Vagina (tissue), 2 donors: ENCODE measurements around the gene HTR1E. TPM values are rescaled to one million over a fixed set of nuclear protein-coding genes. Genes with fewer than 3 reads are reported as not detected.

Experiments
- DNase-seq, 2 donors: peaks; one replicate each; pipeline ENCODE4 v3.0.0-alpha.2; 2017; ENCODE audit errors: extremely low spot score in 2 of 2
- H3K27ac ChIP-seq: fragments of 200-600 bp; sonication (generic); one replicate; pipeline ENCODE4 v1.5.1; 2019
- H3K27me3 ChIP-seq: fragments of 200-600 bp; sonication (generic); one replicate; pipeline ENCODE4 v1.5.1; 2019
- H3K36me3 ChIP-seq, 2 donors: fragments of 200-600 bp; sonication (generic); one replicate each; pipeline ENCODE4 v1.5.1; 2017 to 2019
- H3K4me1 ChIP-seq: fragments of 200-600 bp; sonication (generic); one replicate; pipeline ENCODE4 v1.5.1; 2019
- H3K4me3 ChIP-seq, 2 donors: fragments of 200-600 bp; sonication (generic); 1 replicate in 1 of 2; 2 replicates in 1 of 2; pipeline ENCODE4 v1.5.1; 2016 to 2019
- H3K9me3 ChIP-seq: fragments of 200-600 bp; sonication (generic); one replicate; pipeline ENCODE4 v1.5.1; 2019
- POLR2A ChIP-seq, 2 donors: fragments of 450-650 bp; IDR thresholded peaks; one replicate each; pipeline ENCODE4 v1.6.1; 2017; ENCODE audit warnings: antibody characterized with exemption in 2 of 2, mild to moderate bottlenecking in 2 of 2, moderate library complexity in 2 of 2
- POLR2AphosphoS5 ChIP-seq, 2 donors: sonication (generic); formaldehyde crosslinking; IDR thresholded peaks; one replicate each; pipeline ENCODE4 v1.9.0; 2017; ENCODE audit warnings: antibody characterized with exemption in 2 of 2, mild to moderate bottlenecking in 2 of 2, low read depth in 1 of 2; ENCODE audit not compliant: insufficient read depth in 1 of 2
- intact Hi-C: fragments of 100-400 bp; cut with DNase I; formaldehyde crosslinking; loops from one replicate; pipeline ENCODE4 v1.15.1; 2023
- total RNA-seq: library from RNA; depleted of rRNA; stranded (reverse); fragments of >200 nt; gene quantifications from one replicate; pipeline ENCODE4 v1.2.3, GENCODE V29; 2016
- TF ChIP-seq, protein P1 (sequence below), 3 experiments: fragments of 450-650 bp in 2 of 3; fragments of 200-600 bp in 1 of 3; sonication (generic) in 1 of 3; IDR thresholded peaks; one replicate each; pipeline ENCODE4 v1.5.1; 2017 to 2019; ENCODE audit warnings: antibody characterized with exemption in 3 of 3, mild to moderate bottlenecking in 2 of 3, moderate library complexity in 2 of 3

Gene HTR1E
- total RNA-seq, 1 donor from 2014 or later = not detected

DNA sequence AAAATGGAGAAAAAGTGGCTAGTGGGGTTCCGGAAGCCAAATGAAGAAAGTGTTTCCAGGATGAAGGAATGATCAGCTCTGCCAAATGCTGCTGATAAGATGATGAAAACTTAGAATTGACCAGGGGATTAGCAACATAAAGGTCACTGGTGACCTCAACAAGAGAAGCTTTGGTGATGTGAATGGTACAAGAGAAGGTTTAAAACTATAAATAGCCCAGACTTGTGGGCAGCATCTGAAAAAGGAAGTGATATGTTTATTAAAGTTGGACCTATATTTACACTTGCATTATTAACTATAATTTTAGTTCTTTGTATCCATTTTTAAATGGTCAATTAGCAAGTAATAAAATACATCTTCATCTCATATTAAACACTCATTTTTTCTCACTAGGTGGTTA lies 112.5 kb downstream of the HTR1E start:
- Histone ChIP-seq H3K9me3 (no peaks in the 10 kb centered on the region), H3K4me3 (no peak overlapping the region), H3K36me3 (no peaks in the 10 kb centered on the region), H3K27me3 (no peaks in the 10 kb centered on the region), H3K4me1 (no peaks in the 10 kb centered on the region), H3K27ac (no peak overlapping the region)
- intact Hi-C loops = no loop called here
- no peak for DNase-seq
- TF ChIP-seq, protein P1, sequence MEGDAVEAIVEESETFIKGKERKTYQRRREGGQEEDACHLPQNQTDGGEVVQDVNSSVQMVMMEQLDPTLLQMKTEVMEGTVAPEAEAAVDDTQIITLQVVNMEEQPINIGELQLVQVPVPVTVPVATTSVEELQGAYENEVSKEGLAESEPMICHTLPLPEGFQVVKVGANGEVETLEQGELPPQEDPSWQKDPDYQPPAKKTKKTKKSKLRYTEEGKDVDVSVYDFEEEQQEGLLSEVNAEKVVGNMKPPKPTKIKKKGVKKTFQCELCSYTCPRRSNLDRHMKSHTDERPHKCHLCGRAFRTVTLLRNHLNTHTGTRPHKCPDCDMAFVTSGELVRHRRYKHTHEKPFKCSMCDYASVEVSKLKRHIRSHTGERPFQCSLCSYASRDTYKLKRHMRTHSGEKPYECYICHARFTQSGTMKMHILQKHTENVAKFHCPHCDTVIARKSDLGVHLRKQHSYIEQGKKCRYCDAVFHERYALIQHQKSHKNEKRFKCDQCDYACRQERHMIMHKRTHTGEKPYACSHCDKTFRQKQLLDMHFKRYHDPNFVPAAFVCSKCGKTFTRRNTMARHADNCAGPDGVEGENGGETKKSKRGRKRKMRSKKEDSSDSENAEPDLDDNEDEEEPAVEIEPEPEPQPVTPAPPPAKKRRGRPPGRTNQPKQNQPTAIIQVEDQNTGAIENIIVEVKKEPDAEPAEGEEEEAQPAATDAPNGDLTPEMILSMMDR (IDR thresholded peaks at IDR 0.05) = no peak
- TF ChIP-seq POLR2AphosphoS5 (IDR thresholded peaks at IDR 0.05; ENCODE audit: insufficient read depth in 1 of 2, low read depth in 1 of 2) (no peak), POLR2A (IDR thresholded peaks at IDR 0.05) (no peak)

DNA sequence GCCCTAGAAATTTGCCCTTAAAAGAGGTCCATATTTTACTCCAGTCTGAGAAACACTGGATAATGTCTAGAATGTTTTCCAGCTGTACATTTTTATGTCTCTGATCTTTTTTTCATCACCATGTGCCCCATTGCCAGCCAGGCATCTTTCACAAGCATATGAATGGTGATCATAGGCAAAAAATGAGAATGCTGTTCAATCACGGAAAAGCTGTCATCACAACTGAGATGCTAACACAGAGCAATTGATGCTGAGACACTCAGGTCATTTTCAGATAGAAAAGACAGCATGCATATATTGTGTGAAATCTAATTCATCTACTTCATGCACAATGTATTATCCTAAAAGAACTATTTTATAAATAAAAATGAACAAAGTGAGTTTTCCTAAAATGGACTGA lies 116.0 kb downstream of the HTR1E start:
- no peaks in the 10 kb centered on the region for H3K9me3 ChIP-seq
- H3K27ac ChIP-seq = no peak overlapping the region
- DNase-seq = no peak
- H3K36me3 ChIP-seq = no peaks in the 10 kb centered on the region
- H3K4me3 ChIP-seq = no peak overlapping the region
- H3K27me3 ChIP-seq = no peaks in the 10 kb centered on the region
- no peak for TF ChIP-seq POLR2AphosphoS5 (IDR thresholded peaks at IDR 0.05; ENCODE audit: insufficient read depth in 1 of 2, low read depth in 1 of 2)
- TF ChIP-seq POLR2A (IDR thresholded peaks at IDR 0.05) = no peak
- TF ChIP-seq, protein P1 (IDR thresholded peaks at IDR 0.05) = no peak
- no peaks in the 10 kb centered on the region for H3K4me1 ChIP-seq
- intact Hi-C loops = no loop called here

DNA sequence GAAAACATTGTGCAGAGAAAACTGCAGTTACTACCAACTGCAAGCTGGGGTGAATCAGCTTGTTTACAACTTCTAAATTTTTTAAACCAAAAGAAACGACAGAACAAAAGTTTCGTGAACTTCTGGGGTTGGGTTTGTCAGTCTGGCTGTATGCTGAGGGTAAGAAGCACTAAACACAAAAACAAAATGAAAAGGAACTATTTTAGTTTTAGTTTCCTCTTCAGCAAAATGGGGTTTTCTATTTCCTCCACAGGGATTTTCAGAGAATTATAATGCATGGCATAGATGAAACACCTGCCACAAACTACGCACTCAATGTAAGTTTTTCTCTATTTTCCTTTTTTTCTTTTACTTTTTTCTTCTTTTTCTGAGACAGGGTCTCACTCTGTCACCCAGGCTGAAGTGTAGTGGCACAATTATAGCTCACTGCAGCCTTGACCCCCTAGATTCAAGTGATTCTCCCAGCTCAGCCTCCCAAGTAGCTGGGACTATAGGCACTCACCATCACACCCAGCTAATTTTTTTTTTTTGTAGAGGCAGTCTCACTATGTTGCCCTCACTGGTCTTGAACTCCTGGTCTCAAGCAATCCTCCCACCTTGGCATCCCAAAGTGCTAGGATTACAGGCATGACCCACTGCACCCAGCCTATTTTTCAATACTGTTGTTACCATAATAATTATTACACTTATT lies 117.0 kb downstream of the HTR1E start:
- H3K27ac ChIP-seq = no peak overlapping the region
- no peaks in the 10 kb centered on the region for H3K36me3 ChIP-seq
- H3K4me3 ChIP-seq = no peak overlapping the region
- H3K27me3 ChIP-seq = no peaks in the 10 kb centered on the region
- no peaks in the 10 kb centered on the region for H3K9me3 ChIP-seq
- TF ChIP-seq, protein P1 (IDR thresholded peaks at IDR 0.05) = no peak
- TF ChIP-seq POLR2A (IDR thresholded peaks at IDR 0.05) (no peak), POLR2AphosphoS5 (IDR thresholded peaks at IDR 0.05; ENCODE audit: insufficient read depth in 1 of 2, low read depth in 1 of 2) (no peak)
- no peak for DNase-seq
- intact Hi-C loops = no loop called here
- no peaks in the 10 kb centered on the region for H3K4me1 ChIP-seq

DNA sequence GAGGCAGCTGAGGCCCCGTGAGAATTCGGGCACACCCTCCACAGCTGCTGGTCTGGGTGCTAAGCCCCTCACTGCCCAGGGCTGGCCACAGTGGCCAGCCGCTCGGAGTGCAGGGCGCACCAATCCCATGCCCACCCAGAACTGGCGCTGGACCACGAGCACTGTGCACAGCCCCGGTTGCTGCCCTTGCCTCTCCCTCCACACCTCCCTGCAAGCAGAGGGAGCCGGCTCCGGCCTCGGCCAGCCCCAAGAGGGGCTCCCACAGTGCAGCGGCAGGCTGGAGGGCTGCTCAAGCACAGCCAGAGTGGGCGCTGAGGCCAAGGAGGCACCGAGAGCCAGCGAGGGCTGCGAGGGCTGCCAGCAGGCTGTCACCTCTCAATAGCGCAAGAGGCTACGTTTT lies 122.6 kb downstream of the HTR1E start:
- no peaks in the 10 kb centered on the region for H3K4me1 ChIP-seq
- H3K9me3 ChIP-seq = no peaks in the 10 kb centered on the region
- no peak overlapping the region for H3K27ac ChIP-seq
- intact Hi-C loops = no loop called here
- no peaks in the 10 kb centered on the region for H3K36me3 ChIP-seq
- DNase-seq = no peak
- TF ChIP-seq, protein P1 (IDR thresholded peaks at IDR 0.05) = no peak
- TF ChIP-seq POLR2AphosphoS5 (IDR thresholded peaks at IDR 0.05; ENCODE audit: insufficient read depth in 1 of 2, low read depth in 1 of 2) (no peak), POLR2A (IDR thresholded peaks at IDR 0.05) (no peak)
- H3K27me3 ChIP-seq = no peaks in the 10 kb centered on the region
- H3K4me3 ChIP-seq = no peak overlapping the region

DNA sequence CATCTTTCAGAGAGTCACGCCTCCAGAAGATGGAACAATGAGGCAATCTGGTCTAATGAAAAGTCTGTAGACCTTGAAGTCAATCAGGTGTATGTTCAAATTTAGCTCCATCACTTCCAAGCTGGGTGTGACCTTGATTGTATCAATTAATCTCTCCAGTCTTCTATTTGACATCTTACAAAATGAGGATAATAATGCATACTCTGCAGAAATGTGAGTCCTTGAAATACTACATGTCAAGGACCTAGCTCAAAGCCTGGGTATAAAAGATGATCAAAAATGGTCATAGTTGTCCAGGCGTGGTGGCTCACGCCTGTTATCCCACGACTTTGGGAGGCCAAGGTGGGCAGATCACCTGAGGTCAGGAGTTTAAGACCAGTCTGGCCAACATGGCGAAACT lies 127.8 kb downstream of the HTR1E start:
- intact Hi-C loops = loop anchor here (5.0 kb wide), 1 partner anchor 1788 kb away; no protein-coding TSS in a partner anchor
- H3K4me3 ChIP-seq = no peak overlapping the region
- H3K27me3 ChIP-seq = no peaks in the 10 kb centered on the region
- H3K27ac ChIP-seq = no peak overlapping the region
- no peaks in the 10 kb centered on the region for H3K9me3 ChIP-seq
- no peak for DNase-seq
- no peak for TF ChIP-seq POLR2A (IDR thresholded peaks at IDR 0.05)
- TF ChIP-seq, protein P1 (IDR thresholded peaks at IDR 0.05) = no peak
- TF ChIP-seq POLR2AphosphoS5 (IDR thresholded peaks at IDR 0.05; ENCODE audit: insufficient read depth in 1 of 2, low read depth in 1 of 2) = no peak
- no peaks in the 10 kb centered on the region for H3K4me1 ChIP-seq
- no peaks in the 10 kb centered on the region for H3K36me3 ChIP-seq
